HG03432 (cell line): ENCODE measurements around the gene IMMP2L.

ENCODE experiments used
- ATAC-seq: cut with Tn5 transposase; IDR thresholded peaks from one replicate; pipeline ENCODE4 v1.9.1; 2021; ENCODE audit warnings: mild to moderate bottlenecking, moderate library complexity; ENCODE audit not compliant: unreplicated experiment

IMMP2L gene

GRCh38 chr7:110894111-110894510 is 668.2 kb downstream of the IMMP2L start:
- no peak for ATAC-seq

- no peak for ATAC-seq
Measured at GRCh38 chr7:110891197-110891596, 671.1 kb downstream of the IMMP2L start.

GRCh38 chr7:110890101-110890500 is 672.2 kb downstream of the IMMP2L start:
- ATAC-seq, result no peak

GRCh38 chr7:110889335-110889734 is 673.0 kb downstream of the IMMP2L start:
- ATAC-seq, result no peak

GRCh38 chr7:110888641-110889040 is 673.7 kb downstream of the IMMP2L start:
- no peak for ATAC-seq

- no peak for ATAC-seq
Measured at GRCh38 chr7:110885474-110885873, 676.8 kb downstream of the IMMP2L start.

GRCh38 chr7:110881721-110882120 is 680.6 kb downstream of the IMMP2L start:
- no peak for ATAC-seq

GRCh38 chr7:110880971-110881370 is 681.3 kb downstream of the IMMP2L start:
- no peak for ATAC-seq

GRCh38 chr7:110877016-110877415 is 685.3 kb downstream of the IMMP2L start:
- ATAC-seq, result no peak

GRCh38 chr7:110875346-110875745 is 686.9 kb downstream of the IMMP2L start:
- no peak for ATAC-seq

- no peak for ATAC-seq
Measured at GRCh38 chr7:110871856-110872255, 690.4 kb downstream of the IMMP2L start.

- no peak for ATAC-seq
Measured at GRCh38 chr7:110870926-110871325, 691.4 kb downstream of the IMMP2L start.

- ATAC-seq, result no peak
Measured at GRCh38 chr7:110868458-110868857, 693.8 kb downstream of the IMMP2L start.

- no peak for ATAC-seq
Measured at GRCh38 chr7:110867771-110868170, 694.5 kb downstream of the IMMP2L start.

- no peak for ATAC-seq
Measured at GRCh38 chr7:110863258-110863657, 699.0 kb downstream of the IMMP2L start.

- ATAC-seq, result no peak
Measured at GRCh38 chr7:110861163-110861562, 701.1 kb downstream of the IMMP2L start.

GRCh38 chr7:110857106-110857505 is 705.2 kb downstream of the IMMP2L start:
- no peak for ATAC-seq

- ATAC-seq, result no peak
Measured at GRCh38 chr7:110856704-110857103, 705.6 kb downstream of the IMMP2L start.

- no peak for ATAC-seq
Measured at GRCh38 chr7:110854651-110855050, 707.6 kb downstream of the IMMP2L start.

- no peak for ATAC-seq
Measured at GRCh38 chr7:110854166-110854565, 708.1 kb downstream of the IMMP2L start.

- no peak for ATAC-seq
Measured at GRCh38 chr7:110853263-110853662, 709.0 kb downstream of the IMMP2L start.

- ATAC-seq, result no peak
Measured at GRCh38 chr7:110852156-110852940, 709.9 kb downstream of the IMMP2L start.

GRCh38 chr7:110850224-110850623 is 712.1 kb downstream of the IMMP2L start:
- no peak for ATAC-seq
